IPS-NIHi7 (cell line): ENCODE measurements around the gene NFKB2.

ENCODE experiments used
- DNase-seq: peaks from one replicate; pipeline ENCODE4 v3.0.0; 2012; ENCODE audit warnings: mixed read lengths; ENCODE audit errors: extremely low spot score

Gene NFKB2

DNA sequence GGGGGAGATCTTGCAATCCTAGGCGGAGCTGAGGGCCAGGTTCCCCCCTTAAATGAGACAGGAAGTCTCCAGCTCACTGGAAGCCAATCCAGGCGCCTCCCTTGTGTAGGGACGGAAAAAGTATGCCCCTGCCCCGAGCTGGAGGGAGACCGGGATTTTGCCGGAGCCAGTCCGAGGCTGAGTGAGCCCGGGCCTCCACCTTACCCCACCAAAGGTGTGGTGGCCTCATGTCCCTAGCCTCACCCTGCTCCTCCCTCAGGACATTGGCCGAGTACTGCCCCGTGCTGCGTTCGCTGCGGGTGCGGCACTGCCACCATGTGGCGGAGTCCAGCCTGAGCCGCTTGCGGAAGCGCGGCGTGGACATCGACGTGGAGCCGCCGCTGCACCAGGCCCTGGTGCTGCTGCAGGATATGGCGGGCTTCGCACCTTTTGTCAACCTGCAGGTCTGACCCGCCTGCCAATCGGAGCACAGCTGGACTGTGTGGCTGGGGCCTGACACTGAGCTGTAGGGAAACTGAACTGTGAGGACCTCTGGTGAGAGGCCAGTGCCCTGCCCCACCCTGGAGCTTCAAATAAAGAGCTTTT is 27.1 kb downstream of the NFKB2 start:
- DNase-seq: peak; percentile 77

DNA sequence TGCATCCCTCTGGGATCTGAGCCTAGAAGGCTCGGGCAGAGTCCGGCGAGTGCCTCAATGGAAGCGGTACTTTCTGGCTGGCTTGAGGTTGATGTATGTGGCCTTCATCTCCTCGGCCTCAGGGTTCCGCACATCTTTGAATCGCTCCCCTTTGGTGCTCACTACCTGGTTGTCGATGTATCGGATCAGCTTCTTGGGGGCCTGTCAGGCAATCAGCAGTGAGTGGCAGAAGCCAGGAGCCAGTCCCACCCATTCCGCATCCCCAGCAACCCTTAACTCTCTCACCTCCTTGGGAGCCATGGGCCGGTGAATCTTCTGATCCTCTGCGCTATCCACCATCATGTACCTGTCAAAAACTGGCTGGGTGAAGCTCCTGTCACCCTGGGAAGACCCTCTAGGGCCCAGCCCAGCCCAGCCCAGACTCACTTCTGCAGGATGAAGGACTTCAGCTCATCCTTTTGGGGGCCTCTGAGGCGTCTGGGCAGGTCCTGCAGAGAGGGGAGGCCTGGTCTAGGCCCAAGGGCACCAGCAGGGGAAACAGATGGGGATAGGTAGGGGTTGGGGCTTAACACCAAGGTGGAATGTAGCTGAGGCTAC is 28.0 kb downstream of the NFKB2 start:
- DNase-seq: no peak

DNA sequence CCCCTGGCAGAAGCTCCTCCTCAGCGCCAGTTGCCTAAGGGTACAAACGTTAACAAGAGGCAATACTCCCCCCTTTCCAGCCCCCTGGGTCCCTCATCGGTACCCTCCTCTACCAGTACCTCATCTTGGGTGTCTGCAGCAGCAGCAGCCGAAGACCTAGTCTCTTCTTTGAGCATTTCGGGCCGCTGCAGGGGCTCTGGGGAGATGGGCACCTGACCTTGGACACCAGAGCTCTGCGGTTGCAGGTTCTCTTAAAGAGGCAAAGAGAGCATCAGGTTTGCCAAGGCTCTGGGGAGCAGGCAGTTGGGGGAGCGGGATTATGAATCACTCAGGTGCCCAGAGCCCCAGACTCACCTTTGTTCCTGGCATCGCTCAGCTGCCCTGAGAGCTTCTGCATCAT is 28.6 kb downstream of the NFKB2 start:
- no peak for DNase-seq

DNA sequence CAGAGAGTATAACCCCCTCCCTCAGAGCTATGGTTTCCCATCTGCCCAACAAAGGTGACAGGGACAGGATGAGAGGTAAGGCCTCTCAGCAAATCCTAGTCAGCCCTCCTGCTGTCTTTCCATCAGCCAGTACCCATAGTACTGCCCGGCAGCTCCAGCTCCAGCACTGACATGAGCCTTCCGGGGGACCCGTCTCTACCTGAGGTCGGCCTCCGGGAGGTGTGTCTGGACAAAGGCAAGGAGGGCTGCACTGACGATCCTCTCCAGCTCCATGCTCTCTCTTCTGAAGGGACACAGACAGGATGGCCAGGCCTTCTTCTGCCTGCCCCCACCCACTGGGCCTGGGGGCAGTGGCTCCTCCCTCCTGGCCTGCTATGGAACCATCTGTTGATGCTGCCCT is 29.4 kb downstream of the NFKB2 start:
- DNase-seq: no peak

GRCh38 chr10:102425444-102425843 is 29.9 kb downstream of the NFKB2 start:
- DNase-seq: no peak

- DNase-seq: no peak
Measured at GRCh38 chr10:102426803-102427287, 31.3 kb downstream of the NFKB2 start.

GRCh38 chr10:102429468-102429867 is 34.0 kb downstream of the NFKB2 start:
- no peak for DNase-seq

GRCh38 chr10:102431452-102432124 is 36.1 kb downstream of the NFKB2 start:
- no peak for DNase-seq

- peak; percentile 87 for DNase-seq
Measured at GRCh38 chr10:102432162-102432950, 36.9 kb downstream of the NFKB2 start, which contains the start of gene CUEDC2. CUEDC2 (minus strand) TSS chr10:102432574; CDS start chr10:102425188, 7,386 bp downstream.

- DNase-seq: no peak
Measured at GRCh38 chr10:102433619-102434046, 38.1 kb downstream of the NFKB2 start.

DNA sequence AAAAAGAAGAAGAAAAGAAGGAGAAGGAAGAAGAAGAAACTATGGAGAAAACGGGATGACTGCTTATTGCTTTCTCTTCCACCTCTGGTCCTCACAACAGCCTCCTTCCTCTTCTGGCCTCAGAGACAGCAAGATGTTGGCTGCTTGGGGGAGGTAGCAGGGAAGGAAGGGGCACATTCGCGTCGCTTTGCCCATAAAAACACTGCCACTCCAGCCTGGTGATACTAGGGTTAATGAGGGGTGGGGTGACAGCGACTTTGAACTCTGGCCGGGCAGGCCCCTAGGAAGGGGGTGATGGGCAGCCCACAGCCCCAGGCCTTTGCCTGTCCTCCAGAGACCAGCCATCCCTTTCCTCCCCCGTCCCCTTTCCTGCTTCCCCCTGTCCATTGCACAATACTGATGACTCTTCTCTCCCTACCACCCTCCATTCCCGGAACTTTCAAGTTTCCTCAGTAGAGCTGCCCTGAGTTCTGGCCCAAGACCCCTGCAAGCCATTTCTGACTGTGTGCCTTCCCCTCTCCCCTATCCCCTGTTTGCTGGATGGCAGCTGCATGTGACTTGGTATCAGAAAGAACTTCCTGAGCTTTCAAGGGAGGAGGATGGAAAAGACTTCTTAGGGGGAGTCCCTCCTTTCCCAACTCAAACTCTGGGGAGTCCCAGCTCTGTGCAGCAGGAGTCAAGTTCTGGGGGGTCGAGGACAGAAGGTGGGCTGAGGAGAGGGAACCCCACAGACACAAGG is 39.1 kb downstream of the NFKB2 start:
- DNase-seq: no peak

DNA sequence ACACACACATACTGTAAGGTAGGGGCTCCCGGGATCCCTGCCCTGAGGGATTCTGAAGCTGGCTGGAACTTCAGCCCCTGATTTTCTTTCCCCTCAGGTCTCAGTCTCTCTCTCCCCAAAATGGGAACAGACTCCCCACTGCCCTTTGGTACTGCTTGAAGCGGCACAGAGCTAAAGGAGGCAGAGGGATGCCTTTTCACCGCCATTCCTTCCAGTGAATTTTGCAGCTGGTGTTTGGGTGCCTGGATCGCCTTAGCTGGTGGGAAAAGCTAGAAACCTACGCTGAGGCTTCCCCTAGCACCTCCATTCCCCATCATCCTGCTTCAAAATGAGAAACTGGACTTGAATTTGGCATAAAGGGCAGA is 39.6 kb downstream of the NFKB2 start:
- no peak for DNase-seq

DNA sequence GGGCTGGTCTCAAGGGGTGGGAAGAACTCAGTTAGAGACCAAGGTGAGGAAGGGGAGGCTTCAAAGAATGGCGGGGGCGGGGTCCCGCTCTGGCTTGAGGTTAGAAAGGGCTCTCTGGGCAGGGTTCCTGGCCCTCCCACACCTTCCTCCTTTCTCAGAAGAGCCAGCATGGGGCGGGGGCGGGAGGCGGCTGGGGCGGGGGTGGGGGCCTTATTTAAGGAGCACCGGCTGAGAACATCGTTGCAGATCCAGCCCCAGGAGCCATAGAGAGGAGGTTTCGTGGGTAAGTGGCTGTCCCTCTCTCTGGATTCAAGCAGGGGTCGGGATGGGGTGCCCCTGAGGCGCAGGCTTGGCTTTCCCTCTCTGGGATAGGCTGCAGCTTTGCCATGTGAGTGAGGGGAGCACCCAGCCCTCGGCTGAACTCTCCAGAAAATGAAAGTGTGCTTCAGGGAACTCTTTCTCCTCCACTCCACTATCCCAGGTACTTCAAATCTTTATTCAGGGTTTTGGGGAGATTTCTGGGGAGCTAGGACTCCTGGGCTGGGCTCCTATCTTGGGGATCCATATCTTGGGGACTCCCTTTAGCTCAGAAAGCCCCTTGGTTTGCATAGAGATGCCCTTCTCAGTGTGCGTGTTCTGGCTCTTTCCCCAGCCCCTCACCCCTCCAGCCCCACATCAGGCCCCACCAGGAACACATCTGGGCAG is 40.2 kb downstream of the NFKB2 start:
- DNase-seq: peak; percentile 66

DNA sequence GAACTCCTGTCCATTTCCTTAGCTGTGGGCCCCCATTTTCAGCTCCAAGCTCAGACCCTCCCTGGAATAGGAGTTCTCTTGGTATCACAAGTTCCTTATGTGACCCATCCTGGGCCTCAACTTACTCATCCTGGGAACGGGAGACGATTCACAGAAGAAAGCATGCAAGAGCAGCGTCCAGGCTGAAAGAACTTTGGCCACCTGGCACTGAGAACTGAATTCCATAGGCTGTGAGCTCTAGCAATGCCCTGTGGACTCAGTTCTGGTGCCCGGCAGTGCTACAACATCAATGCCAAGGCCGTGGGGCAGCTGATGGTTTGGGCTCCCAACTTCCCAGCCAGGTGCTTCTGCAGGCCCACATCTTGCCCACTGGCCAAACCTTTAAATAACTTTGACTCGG is 40.8 kb downstream of the NFKB2 start:
- DNase-seq: no peak

DNA sequence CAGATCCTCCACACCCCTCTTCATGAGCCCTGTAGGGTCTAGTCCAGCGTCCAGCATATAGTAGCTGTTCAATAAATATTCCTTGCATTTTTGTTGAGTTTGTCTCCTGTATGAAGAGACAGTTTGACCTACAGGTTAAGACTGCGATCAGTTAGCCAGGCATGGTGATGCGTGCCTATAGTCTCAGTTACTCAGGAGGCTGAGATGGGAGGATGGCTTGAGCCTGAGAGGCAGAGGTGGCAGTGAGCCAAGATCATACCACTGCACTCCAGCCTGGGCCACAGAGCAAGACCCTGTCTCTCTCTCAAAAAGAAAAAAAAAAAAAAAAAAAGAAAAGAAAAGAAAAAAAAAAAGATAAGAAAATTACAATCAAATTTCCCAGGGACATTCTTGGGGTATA is 42.0 kb downstream of the NFKB2 start:
- DNase-seq: no peak

GRCh38 chr10:102438374-102438773 is 42.9 kb downstream of the NFKB2 start:
- no peak for DNase-seq

DNA sequence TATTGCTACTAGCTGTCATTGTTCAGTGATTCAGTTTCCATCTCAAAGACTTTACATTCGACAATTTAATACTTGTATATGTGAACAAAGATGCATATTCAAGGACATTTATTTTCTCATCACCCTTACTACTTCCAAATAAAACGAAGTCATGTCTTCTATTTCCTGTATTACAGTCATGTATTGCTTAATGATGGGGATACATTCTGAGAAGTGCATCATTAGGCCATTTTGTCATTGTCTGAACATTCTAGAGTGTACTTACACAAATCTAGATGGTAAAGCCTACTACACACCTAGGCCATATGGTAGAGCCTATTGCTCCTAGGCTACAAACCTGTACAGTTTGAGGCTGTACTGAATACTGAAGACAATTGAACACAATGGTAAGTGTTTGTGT is 49.3 kb downstream of the NFKB2 start:
- no peak for DNase-seq

DNA sequence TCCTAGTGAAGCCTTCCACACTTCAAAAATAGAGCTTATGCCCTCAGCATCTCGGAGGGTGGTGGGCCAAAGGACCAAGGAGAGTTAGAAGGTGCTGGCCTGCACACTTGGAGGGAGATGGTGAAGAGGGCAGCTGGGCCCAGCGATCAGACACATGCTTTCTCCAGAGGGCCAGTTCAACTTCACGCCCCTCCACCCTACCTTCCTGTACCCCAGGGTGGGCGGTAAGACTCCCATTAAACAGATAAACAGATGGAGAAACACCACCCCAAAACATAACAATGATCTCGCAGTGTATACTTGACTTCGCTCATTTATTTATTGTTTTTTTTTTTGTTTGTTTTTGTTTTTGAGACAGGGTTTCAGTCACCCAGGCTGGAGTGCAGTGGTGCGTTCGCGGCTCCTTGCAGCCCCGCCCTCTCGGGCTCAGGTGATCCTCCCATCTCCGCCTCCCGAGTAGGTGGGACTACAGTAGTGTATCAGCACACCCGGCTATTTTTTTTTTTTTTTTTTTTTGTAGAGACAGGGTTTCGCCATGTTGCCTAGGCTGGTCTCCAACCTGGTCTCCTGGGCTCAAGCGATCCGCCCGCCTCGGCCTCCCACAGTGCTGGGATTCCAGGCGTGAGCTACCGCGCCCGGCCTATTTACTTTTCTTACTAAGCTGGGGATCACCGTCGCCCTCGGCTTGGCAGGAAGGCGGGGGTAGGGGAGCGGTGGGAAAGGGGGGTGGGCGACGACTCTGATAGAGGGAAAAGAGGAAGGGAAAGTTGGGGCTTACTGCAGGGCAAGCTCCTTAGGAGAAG is 54.0 kb downstream of the NFKB2 start:
- peak; percentile 41 for DNase-seq

DNA sequence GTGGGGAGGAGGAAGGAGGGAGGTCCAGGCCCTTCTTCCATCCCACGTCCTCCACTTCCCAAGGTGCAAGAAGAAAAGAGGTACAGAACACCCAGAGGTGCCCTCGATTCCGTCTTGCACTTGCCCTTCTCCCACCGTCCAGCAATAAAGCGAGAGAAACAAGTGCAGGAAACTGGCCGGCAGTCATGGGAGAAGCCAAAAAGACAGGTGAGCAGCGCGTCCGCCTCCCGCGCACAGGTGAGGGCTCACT is 54.5 kb downstream of the NFKB2 start:
- no peak for DNase-seq

DNA sequence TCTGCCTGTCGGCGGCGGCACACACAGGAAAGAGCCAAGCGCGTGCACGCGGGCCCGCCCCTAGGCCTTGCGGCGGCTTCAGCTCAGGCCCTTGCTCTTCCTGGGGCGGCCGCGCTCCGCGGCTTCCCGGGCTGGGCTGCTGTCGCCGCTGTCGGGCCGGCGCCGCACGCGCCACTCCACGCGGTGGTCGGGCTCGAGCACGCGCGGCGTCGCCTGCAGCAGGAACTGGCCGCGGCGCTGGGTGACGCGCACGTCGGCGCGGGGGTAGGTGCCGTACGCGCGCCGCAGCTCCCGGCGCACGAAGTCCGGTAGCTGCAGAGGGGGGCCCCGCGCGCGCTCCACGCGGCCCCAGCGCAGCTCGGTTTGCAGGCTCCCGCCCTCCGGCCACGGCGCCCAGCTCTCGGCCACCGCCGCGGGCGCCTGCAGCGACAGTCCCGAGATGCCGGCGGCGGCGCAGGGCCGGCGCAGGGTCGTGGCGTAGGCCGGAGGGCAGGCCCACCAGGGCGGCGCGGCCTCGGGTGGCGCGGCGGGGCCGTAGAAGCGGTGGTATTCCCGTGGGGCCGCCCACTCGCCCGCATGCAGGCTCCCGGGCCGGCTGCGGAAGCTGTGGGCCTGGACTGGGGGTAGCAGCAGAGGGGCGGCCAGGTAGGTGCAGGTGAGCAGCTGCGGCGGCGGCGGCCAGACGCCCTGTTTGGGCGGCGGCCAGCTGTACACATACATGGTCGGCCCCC is 55.0 kb downstream of the NFKB2 start:
- peak; percentile 65 for DNase-seq
